PC-3 (cell line): ENCODE data around the gene APH1B. TPM values are rescaled to one million over a fixed set of nuclear protein-coding genes. Genes with fewer than 3 reads are reported as not detected.

Experiments
- ATAC-seq: fragments of 200-7000 bp; cut with Tn5 transposase; 2 replicates; pipeline ENCODE4 v1.9.1; 2020; ENCODE audit warnings: mild to moderate bottlenecking, moderate library complexity
- BruUV-seq: library from RNA; stranded (reverse); fragments of 400-500 nt; replicated peaks from 2 replicates; lab custom pipeline; 2021; lab: Mats Ljungman, UMichigan
- CTCF ChIA-PET: fragments of 300-600 bp; sonication (Branson Sonifier 250); formaldehyde crosslinking; loops from one replicate; lab custom pipeline; 2022; ENCODE audit warnings: antibody characterized with exemption; lab: Charles Lee
- POLR2A ChIA-PET: fragments of 300-600 bp; sonication (Branson Sonifier 250); formaldehyde crosslinking; loops from one replicate; lab custom pipeline; 2022; ENCODE audit warnings: antibody characterized with exemption; ENCODE audit not compliant: unreplicated experiment; lab: Charles Lee
- DNase-seq: peaks from one replicate; pipeline ENCODE4 v3.0.0-alpha.2; 2015
- H2AFZ ChIP-seq: fragments of 300-600 bp; sonication (generic); 2 replicates; pipeline ENCODE4 v1.6.0; 2016; ENCODE audit warnings: antibody characterized with exemption, low read length
- H3F3A ChIP-seq: fragments of 300-600 bp; sonication (generic); one replicate; pipeline ENCODE4 v1.6.0; 2017; ENCODE audit warnings: antibody characterized with exemption, low read length, control low read depth, mild to moderate bottlenecking; ENCODE audit not compliant: unreplicated experiment
- H3K27ac ChIP-seq: fragments of 300-600 bp; sonication (generic); 2 replicates; pipeline ENCODE4 v1.5.1; 2016; ENCODE audit warnings: mild to moderate bottlenecking, low read length
- H3K27me3 ChIP-seq: fragments of 300-600 bp; sonication (generic); 2 replicates; pipeline ENCODE4 v1.6.1; 2016; ENCODE audit warnings: low read length, mixed read lengths
- H3K36me3 ChIP-seq: fragments of 300-600 bp; sonication (generic); 2 replicates; pipeline ENCODE4 v1.6.1; 2016; ENCODE audit warnings: low read depth, mixed run types, low read length, mixed read lengths
- H3K4me1 ChIP-seq: fragments of 300-600 bp; sonication (generic); 2 replicates; pipeline ENCODE4 v1.5.1; 2016; ENCODE audit warnings: low read length; ENCODE audit not compliant: insufficient read depth
- H3K4me2 ChIP-seq: fragments of 300-600 bp; sonication (generic); 2 replicates; pipeline ENCODE4 v1.6.0; 2016; ENCODE audit warnings: low read length
- H3K4me3 ChIP-seq: fragments of 300-600 bp; sonication (generic); 2 replicates; pipeline ENCODE4 v1.5.1; 2016; ENCODE audit warnings: mild to moderate bottlenecking, low read length, mixed read lengths
- H3K79me2 ChIP-seq: fragments of 300-600 bp; sonication (generic); 2 replicates; pipeline ENCODE4 v1.6.1; 2017; ENCODE audit warnings: low read length, mixed read lengths
- H3K9ac ChIP-seq: fragments of 300-600 bp; sonication (generic); 2 replicates; pipeline ENCODE4 v1.6.0; 2016; ENCODE audit warnings: mild to moderate bottlenecking, low read length
- H3K9me2 ChIP-seq: fragments of 300-600 bp; sonication (generic); replicated peaks from 2 replicates; pipeline ENCODE4 v1.6.1; 2016; ENCODE audit warnings: mixed run types, low read length, mixed read lengths
- H3K9me3 ChIP-seq: fragments of 300-600 bp; sonication (generic); 2 replicates; pipeline ENCODE4 v1.6.1; 2016; ENCODE audit warnings: low read length, mixed read lengths
- H4K20me1 ChIP-seq: fragments of 300-600 bp; sonication (generic); 2 replicates; pipeline ENCODE4 v1.6.1; 2016; ENCODE audit warnings: low read length, mixed read lengths
- EZH2 ChIP-seq: fragments of 300-600 bp; sonication (generic); IDR thresholded peaks from one replicate; pipeline ENCODE4 v1.6.1; 2017; ENCODE audit warnings: antibody characterized with exemption, mild to moderate bottlenecking, low read length; ENCODE audit not compliant: unreplicated experiment
- EZH2phosphoT487 ChIP-seq: fragments of 300-600 bp; sonication (generic); IDR thresholded peaks from 2 replicates; pipeline ENCODE4 v1.6.1; 2018; ENCODE audit warnings: mild to moderate bottlenecking, antibody characterized with exemption, low read length, borderline replicate concordance
- intact Hi-C: fragments of 100-400 bp; cut with micrococcal nuclease; formaldehyde crosslinking; loops from 2 replicates; pipeline ENCODE4 v1.9.0; 2023
- total RNA-seq: library from RNA; depleted of rRNA; stranded (reverse); fragments of >200 nt; gene quantifications from 2 replicates; pipeline ENCODE4 v1.2.3, GENCODE V29; 2014
- TF ChIP-seq, protein P1 (sequence below): fragments of 300-600 bp; sonication (generic); conservative IDR thresholded peaks from 2 replicates; pipeline ENCODE4 v1.5.1; 2017; ENCODE audit warnings: antibody characterized with exemption, low read depth, mild to moderate bottlenecking, low read length

The APH1B gene
- total RNA-seq, 1 experiment from 2014 or later, result 2.8 TPM

DNA sequence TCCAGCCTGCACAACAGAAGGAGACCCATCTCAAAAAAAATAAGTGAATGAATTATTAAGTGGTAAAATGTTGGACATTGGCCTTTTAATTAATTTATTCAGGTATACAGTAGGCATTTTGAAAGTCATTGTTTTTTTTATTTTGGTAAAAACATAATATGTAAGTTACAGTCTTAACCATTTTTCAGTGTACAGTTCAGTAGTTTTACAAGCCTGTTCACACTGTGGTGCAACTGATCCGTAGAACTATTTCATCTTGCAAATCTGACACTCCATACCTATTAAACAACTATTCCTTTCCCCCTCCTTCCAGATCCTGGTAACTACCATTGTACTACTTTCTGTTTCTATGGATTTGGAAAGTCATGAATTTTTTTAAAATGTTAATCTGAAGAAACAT lies 36.1 kb upstream of the APH1B start:
- intact Hi-C loops, result no loop called here
- Histone ChIP-seq H3K9me2 (no peaks in the 10 kb centered on the region), H3K79me2 (no peaks in the 10 kb centered on the region), H3K27me3 (no peaks in the 10 kb centered on the region), H3K4me3 (no peak overlapping the region), H3K9ac (no peak overlapping the region), H2AFZ (no peak overlapping the region), H3K9me3 (no peaks in the 10 kb centered on the region), H3K4me2 (no peak overlapping the region), H3K4me1 (peaks cover 16% of the 10 kb centered on the region), H3F3A (no peaks in the 10 kb centered on the region), H3K27ac (no peak overlapping the region), H3K36me3 (no peaks in the 10 kb centered on the region), H4K20me1 (no peaks in the 10 kb centered on the region)
- ChIA-PET CTCF (interaction anchor here (0.6 kb wide), 1 partner anchor 805 kb away, joined by 3 read pairs; no protein-coding TSS in a partner anchor), POLR2A (no interaction called here)
- DNase-seq (no peak), ATAC-seq (no peak)
- BruUV-seq, result no TSS peak
- TF ChIP-seq, protein P1, sequence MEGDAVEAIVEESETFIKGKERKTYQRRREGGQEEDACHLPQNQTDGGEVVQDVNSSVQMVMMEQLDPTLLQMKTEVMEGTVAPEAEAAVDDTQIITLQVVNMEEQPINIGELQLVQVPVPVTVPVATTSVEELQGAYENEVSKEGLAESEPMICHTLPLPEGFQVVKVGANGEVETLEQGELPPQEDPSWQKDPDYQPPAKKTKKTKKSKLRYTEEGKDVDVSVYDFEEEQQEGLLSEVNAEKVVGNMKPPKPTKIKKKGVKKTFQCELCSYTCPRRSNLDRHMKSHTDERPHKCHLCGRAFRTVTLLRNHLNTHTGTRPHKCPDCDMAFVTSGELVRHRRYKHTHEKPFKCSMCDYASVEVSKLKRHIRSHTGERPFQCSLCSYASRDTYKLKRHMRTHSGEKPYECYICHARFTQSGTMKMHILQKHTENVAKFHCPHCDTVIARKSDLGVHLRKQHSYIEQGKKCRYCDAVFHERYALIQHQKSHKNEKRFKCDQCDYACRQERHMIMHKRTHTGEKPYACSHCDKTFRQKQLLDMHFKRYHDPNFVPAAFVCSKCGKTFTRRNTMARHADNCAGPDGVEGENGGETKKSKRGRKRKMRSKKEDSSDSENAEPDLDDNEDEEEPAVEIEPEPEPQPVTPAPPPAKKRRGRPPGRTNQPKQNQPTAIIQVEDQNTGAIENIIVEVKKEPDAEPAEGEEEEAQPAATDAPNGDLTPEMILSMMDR, result no peak
- TF ChIP-seq EZH2 (no peak), EZH2phosphoT487 (no peak)

DNA sequence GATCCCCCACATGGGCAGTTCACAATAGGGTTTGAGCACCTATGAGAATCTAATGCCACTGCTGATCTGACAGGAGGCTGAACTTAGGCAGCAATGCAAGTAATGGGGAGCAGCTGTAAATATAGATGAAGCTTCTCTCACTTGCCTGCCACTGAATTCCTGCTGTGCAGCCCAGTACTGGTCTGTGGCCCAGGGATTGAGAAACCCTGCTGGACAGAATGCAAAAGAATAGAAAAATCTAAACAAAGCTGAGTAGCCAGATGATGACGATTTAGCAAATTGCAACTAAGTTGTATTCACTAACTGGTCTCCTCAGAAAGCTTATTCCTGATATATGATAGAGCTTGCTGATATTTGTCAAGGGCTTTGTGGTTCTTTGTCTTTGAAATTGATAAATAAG lies 34.3 kb upstream of the APH1B start:
- no peak overlapping the region for H3K27ac ChIP-seq
- H3K79me2 ChIP-seq, result no peaks in the 10 kb centered on the region
- no peaks in the 10 kb centered on the region for H4K20me1 ChIP-seq
- no peaks in the 10 kb centered on the region for H3K36me3 ChIP-seq
- H3K27me3 ChIP-seq, result no peaks in the 10 kb centered on the region
- no peak overlapping the region for H3K9ac ChIP-seq
- intact Hi-C loops, result no loop called here
- H3F3A ChIP-seq, result no peaks in the 10 kb centered on the region
- TF ChIP-seq EZH2phosphoT487 (no peak), EZH2 (no peak)
- TF ChIP-seq, protein P1, result no peak
- ChIA-PET CTCF (no interaction called here), POLR2A (no interaction called here)
- no peak for ATAC-seq
- H3K4me2 ChIP-seq, result no peak overlapping the region
- no peak overlapping the region for H3K4me3 ChIP-seq
- no peaks in the 10 kb centered on the region for H3K9me3 ChIP-seq
- no TSS peak for BruUV-seq
- no peak for DNase-seq
- H2AFZ ChIP-seq, result no peak overlapping the region
- H3K9me2 ChIP-seq, result no peaks in the 10 kb centered on the region
- H3K4me1 ChIP-seq, result peaks cover 5% of the 10 kb centered on the region; the same call in 1 of the 2 replicates

DNA sequence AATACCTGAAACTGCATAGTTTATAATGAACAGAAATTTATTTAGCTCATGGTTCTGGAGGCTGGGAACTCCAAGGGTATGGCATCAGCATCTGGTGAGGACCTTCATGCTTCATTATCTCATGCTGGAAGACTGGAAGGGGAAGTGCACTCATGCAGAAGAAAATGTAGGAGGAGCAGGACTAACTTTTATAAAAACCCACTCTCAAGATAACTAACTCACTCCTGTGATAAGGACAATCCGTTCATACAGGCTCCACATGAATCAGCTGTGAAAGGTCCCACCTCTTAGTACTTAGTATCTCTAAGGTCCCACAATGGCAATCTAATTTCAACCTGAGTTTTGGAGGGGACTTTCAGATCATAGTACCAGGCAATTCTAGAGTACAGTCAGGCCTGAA lies 33.6 kb upstream of the APH1B start:
- Histone ChIP-seq H3K9me2 (no peaks in the 10 kb centered on the region), H3K4me1 (peaks cover 3% of the 10 kb centered on the region; the same call in 1 of the 2 replicates), H2AFZ (no peak overlapping the region), H4K20me1 (no peaks in the 10 kb centered on the region), H3K9me3 (no peaks in the 10 kb centered on the region), H3K27ac (no peak overlapping the region), H3K27me3 (no peaks in the 10 kb centered on the region), H3K9ac (no peak overlapping the region), H3K4me2 (no peak overlapping the region), H3K4me3 (no peak overlapping the region), H3F3A (no peaks in the 10 kb centered on the region), H3K79me2 (no peaks in the 10 kb centered on the region), H3K36me3 (no peaks in the 10 kb centered on the region)
- POLR2A ChIA-PET, result no interaction called here
- CTCF ChIA-PET, result no interaction called here
- TF ChIP-seq, protein P1, result no peak
- TF ChIP-seq EZH2phosphoT487, result no peak
- no TSS peak for BruUV-seq
- ATAC-seq, result no peak
- intact Hi-C loops, result no loop called here
- DNase-seq, result no peak
